K562 (cell line): ENCODE results near the gene GPR153. TPM values are rescaled to one million over a fixed set of nuclear protein-coding genes. Genes with fewer than 3 reads are reported as not detected.

ENCODE experiments used
- C11orf30 ChIP-seq: fragments of 450-650 bp; IDR thresholded peaks from 2 replicates; pipeline ENCODE4 v1.6.1; 2016; ENCODE audit warnings: low read depth, mild to moderate bottlenecking
- CBX1 ChIP-seq: sonication (generic); IDR thresholded peaks from 2 replicates; pipeline ENCODE4 v1.6.1; 2016; ENCODE audit warnings: antibody characterized with exemption, low read depth, mild to moderate bottlenecking
- CXXC5 ChIP-seq: fragments of 250-450 bp; sonication (Bioruptor Pico); IDR thresholded peaks from 2 replicates; pipeline ENCODE4 v1.8.0; 2022; ENCODE audit warnings: inconsistent platforms, mild to moderate bottlenecking, moderate library complexity
- ELF4 ChIP-seq: fragments of 450-650 bp; formaldehyde crosslinking; IDR thresholded peaks from 2 replicates; pipeline ENCODE4 v1.4.0; 2022; ENCODE audit warnings: missing genetic modification characterization
- ERF ChIP-seq: fragments of 450-650 bp; formaldehyde crosslinking; IDR thresholded peaks from 2 replicates; pipeline ENCODE4 v1.4.0; 2020; ENCODE audit warnings: mild to moderate bottlenecking, mixed read lengths
- FOS ChIP-seq: IDR thresholded peaks from 3 replicates; pipeline ENCODE4 v1.6.1; 2011; ENCODE audit not compliant: insufficient read length; ENCODE audit errors: extremely low read depth
- FOXK1 ChIP-seq: sonication (generic); formaldehyde crosslinking; IDR thresholded peaks from 2 replicates; pipeline ENCODE4 v1.8.0; 2022; ENCODE audit warnings: missing genetic modification reagents, mild to moderate bottlenecking, borderline replicate concordance
- GABPB2 ChIP-seq: fragments of 250-450 bp; sonication (Bioruptor Pico); conservative IDR thresholded peaks from 2 replicates; pipeline ENCODE4 v1.5.1; 2021; ENCODE audit warnings: mild to moderate bottlenecking
- GATAD2A ChIP-seq: fragments of 450-650 bp; IDR thresholded peaks from 2 replicates; pipeline ENCODE4 v1.6.1; 2017
- KDM5B ChIP-seq: fragments of 200-600 bp; sonication (generic); IDR thresholded peaks from 2 replicates; pipeline ENCODE4 v1.6.1; 2012; ENCODE audit warnings: low read depth, mild to moderate bottlenecking, moderate library complexity, low read length, control low read depth, inconsistent platforms; ENCODE audit not compliant: insufficient replicate concordance
- MCM7 ChIP-seq, 2 experiments: fragments of 450-650 bp; IDR thresholded peaks; 2 replicates each; pipeline ENCODE4 v1.6.1; 2016 to 2018
- MTA3 ChIP-seq: fragments of 450-650 bp; formaldehyde crosslinking; IDR thresholded peaks from 2 replicates; pipeline ENCODE4 v1.6.1; 2017; ENCODE audit warnings: mild to moderate bottlenecking, borderline replicate concordance
- NR2C2 ChIP-seq, 2 experiments: fragments of 200-800 bp in 1 of 2; sonication (Bioruptor generic) in 1 of 2; sonication (generic) in 1 of 2; formaldehyde crosslinking in 1 of 2; IDR thresholded peaks; 2 replicates each; pipeline versions ENCODE4 v1.6.1 to v1.8.0; 2016 to 2022; ENCODE audit warnings: mild to moderate bottlenecking in 1 of 2, missing compliant biosample characterization in 1 of 2, missing genetic modification characterization in 1 of 2, missing genetic modification reagents in 1 of 2
- PHB2 ChIP-seq: fragments of 450-650 bp; IDR thresholded peaks from 2 replicates; pipeline ENCODE4 v1.6.1; 2017; ENCODE audit warnings: low read depth
- RBM39 ChIP-seq: fragments of 200-400 bp; formaldehyde crosslinking; optimal IDR thresholded peaks from 2 replicates; pipeline ENCODE3; 2018; ENCODE audit warnings: low read depth, low read length
- STAG1 ChIP-seq: sonication (generic); formaldehyde crosslinking; IDR thresholded peaks from 2 replicates; pipeline ENCODE4 v1.5.0; 2020; ENCODE audit warnings: missing genetic modification reagents, borderline replicate concordance
- TOE1 ChIP-seq, 2 experiments: fragments of 450-650 bp in 1 of 2; sonication (generic) in 1 of 2; formaldehyde crosslinking in 1 of 2; IDR thresholded peaks; 2 replicates each; pipeline versions ENCODE4 v1.7.1 to v1.8.0; 2016 to 2022; ENCODE audit warnings: borderline replicate concordance in 2 of 2, mild to moderate bottlenecking in 2 of 2, antibody characterized with exemption in 1 of 2, inconsistent platforms in 1 of 2, low read depth in 1 of 2, missing genetic modification reagents in 1 of 2, moderate library complexity in 1 of 2
- TRIM24 ChIP-seq, 2 experiments: fragments of 450-650 bp; IDR thresholded peaks; 2 replicates each; pipeline ENCODE4 v1.6.1; 2016
- ZBTB12 ChIP-seq: fragments of 250-450 bp; sonication (Bioruptor Pico); IDR thresholded peaks from 2 replicates; pipeline ENCODE4 v1.4.0; 2020
- ZBTB7A ChIP-seq: IDR thresholded peaks from 2 replicates; pipeline ENCODE4 v1.6.1; 2011; ENCODE audit warnings: low read depth, mild to moderate bottlenecking, low read length, moderate library complexity, borderline replicate concordance; ENCODE audit not compliant: control insufficient read depth
- ZFP1 ChIP-seq: fragments of 450-650 bp; formaldehyde crosslinking; IDR thresholded peaks from 2 replicates; pipeline ENCODE4 v1.4.0; 2020; ENCODE audit warnings: mild to moderate bottlenecking, mixed read lengths
- ZFX ChIP-seq: sonication (generic); formaldehyde crosslinking; IDR thresholded peaks from 2 replicates; pipeline ENCODE4 v1.8.0; 2022; ENCODE audit warnings: mild to moderate bottlenecking, missing genetic modification reagents, moderate library complexity
- ZNF347 ChIP-seq: fragments of 450-650 bp; formaldehyde crosslinking; IDR thresholded peaks from 2 replicates; pipeline ENCODE4 v1.4.0; 2020; ENCODE audit warnings: low read depth, mild to moderate bottlenecking, moderate library complexity
- ZNF766 ChIP-seq: fragments of 200-800 bp; sonication (Bioruptor generic); conservative IDR thresholded peaks from 2 replicates; pipeline ENCODE4 v1.6.1; 2016; ENCODE audit warnings: missing genetic modification characterization, missing compliant biosample characterization
- polyA plus RNA-seq, 8 experiments: library from polyadenylated mRNA; depleted of rRNA in 4 of 8; stranded (reverse) in 5 of 8; unstranded in 3 of 8; fragments of >200 nt; fragmentation: Nextera tagmentation in 2 of 8; fragmentation: Illumina TruSeq in 1 of 8; extraction: Ambion mirVana in 2 of 8; extraction: Trizol in 1 of 8; gene quantifications; 2 replicates each; pipeline versions ENCODE4 v1.2.1 to v1.2.3, GENCODE V29; 2011 to 2014; ENCODE audit warnings: inconsistent platforms in 1 of 8, missing spikeins in 1 of 8
- total RNA-seq, 7 experiments: library from RNA; depleted of rRNA in 6 of 7; stranded (reverse); fragments of >200 nt in 6 of 7; fragmentation: Illumina TruSeq in 2 of 7; extraction: Trizol in 2 of 7; gene quantifications; 2 replicates each; pipeline versions ENCODE4 v1.2.1 to v1.2.3, GENCODE V29; 2011 to 2021; ENCODE audit warnings: low replicate concordance in 1 of 7
- TF ChIP-seq, protein P1 (sequence below): fragments of 450-650 bp; formaldehyde crosslinking; IDR thresholded peaks from 2 replicates; pipeline ENCODE4 v1.4.0; 2020; ENCODE audit warnings: mild to moderate bottlenecking

The GPR153 gene
- total and polyA plus RNA-seq, 9 of the 15 experiments (the other 6 are each of a cell fraction or from before 2014, with no cell fraction given), result 0.01 to 1.5 (median 0.51) TPM

DNA sequence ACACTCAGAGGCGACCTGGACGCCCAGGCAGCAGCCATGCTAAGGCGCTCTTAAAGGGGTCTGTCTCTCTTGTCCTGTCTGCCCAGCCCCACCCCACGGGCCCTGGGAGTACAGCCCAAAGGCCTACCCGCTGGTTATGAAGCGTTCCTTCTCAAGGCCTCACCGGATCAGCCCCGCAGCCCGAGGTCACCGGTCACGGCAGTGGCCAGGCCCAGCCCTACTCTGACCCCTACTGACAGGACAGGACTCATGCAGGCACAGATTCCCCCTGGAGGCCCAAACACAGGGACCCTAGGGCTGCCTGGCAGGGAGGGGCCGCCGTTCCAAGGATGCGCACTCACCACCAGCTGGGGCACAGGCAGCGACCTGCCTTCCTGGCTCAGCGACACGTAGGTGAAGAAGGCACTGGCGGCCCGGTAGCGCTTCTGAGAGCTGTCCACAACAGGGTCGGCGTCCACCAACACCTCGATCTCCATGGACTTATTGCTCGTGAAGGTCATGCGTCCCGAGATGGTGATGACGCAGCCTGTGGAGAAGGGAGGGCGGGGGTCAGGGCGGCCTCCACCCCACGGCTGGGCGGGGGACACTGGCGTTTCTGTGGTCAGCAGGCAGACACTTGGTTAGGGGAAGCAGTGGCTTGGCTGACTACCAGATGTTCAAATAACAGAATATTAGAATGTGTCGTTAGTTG is 20.0 kb upstream of the GPR153 start (continued):
- TF ChIP-seq C11orf30 (no peak), RBM39 (no peak), TRIM24 (IDR thresholded peaks at IDR 0.05) (no peak), PHB2 (no peak), STAG1 (CRISPR knock-in tag) (peak; percentile 61), NR2C2 (CRISPR knock-in tag; IDR thresholded peaks at IDR 0.05) (peak; percentile 84), NR2C2 (tag; IDR thresholded peaks at IDR 0.05) (no peak), ZBTB7A (peak; percentile 39; the same call in 1 of the 2 replicates), ZFX (peak; percentile 50), CBX1 (no peak), MCM7 (IDR thresholded peaks at IDR 0.05) (no peak), ZNF347 (CRISPR knock-in tag) (no peak), KDM5B (no peak), FOS (no peak), GATAD2A (no peak), MTA3 (no peak), ELF4 (no peak), ZNF766 (CRISPR knock-in tag) (no peak), TOE1 (IDR thresholded peaks at IDR 0.05; ENCODE audit: borderline replicate concordance) (no peak), TOE1 (CRISPR knock-in tag; IDR thresholded peaks at IDR 0.05; ENCODE audit: borderline replicate concordance, low read depth) (no peak), FOXK1 (CRISPR knock-in tag) (0 out of 2 replicates have a peak, but pooled peaks have one; percentile 36), ZFP1 (CRISPR knock-in tag) (no peak), GABPB2 (CRISPR knock-in tag) (no peak), ERF (no peak), ZBTB12 (CRISPR knock-in tag) (peak; percentile 47; the same call in 1 of the 2 replicates), CXXC5 (CRISPR knock-in tag) (no peak)
- TF ChIP-seq, protein P1, sequence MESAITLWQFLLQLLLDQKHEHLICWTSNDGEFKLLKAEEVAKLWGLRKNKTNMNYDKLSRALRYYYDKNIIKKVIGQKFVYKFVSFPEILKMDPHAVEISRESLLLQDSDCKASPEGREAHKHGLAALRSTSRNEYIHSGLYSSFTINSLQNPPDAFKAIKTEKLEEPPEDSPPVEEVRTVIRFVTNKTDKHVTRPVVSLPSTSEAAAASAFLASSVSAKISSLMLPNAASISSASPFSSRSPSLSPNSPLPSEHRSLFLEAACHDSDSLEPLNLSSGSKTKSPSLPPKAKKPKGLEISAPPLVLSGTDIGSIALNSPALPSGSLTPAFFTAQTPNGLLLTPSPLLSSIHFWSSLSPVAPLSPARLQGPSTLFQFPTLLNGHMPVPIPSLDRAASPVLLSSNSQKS (CRISPR knock-in tag), result no peak
